GM15510 (cell line): Measurements from ENCODE around the gene CA10.

Experiments used
- POLR2A ChIP-seq: IDR thresholded peaks from 3 replicates; pipeline ENCODE4 v1.6.1; 2011; ENCODE audit warnings: borderline replicate concordance; ENCODE audit not compliant: insufficient read length; ENCODE audit errors: extremely low read depth

CA10 gene

DNA sequence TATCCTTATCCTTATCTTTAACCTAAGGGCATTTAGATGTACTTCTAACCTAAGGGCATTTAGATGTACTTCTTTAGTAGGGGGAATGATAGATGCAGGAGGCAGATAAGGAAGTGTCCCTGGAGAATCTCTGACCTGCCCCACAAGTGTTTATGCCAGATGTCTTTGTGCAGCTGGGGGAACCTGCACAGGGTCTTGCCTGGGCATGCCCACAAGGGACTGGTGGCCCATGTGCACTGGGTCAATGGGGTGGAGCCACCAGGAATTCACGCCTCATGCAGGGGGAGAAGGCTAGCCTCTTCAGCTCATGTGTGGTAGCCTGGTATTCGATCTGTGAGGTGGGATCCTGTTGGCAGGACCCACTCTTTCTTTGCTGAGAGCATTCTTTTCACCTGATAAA lies 38.0 kb downstream of the CA10 start:
- no peak for TF ChIP-seq POLR2A

GRCh38 chr17:52110923-52111581 lies 47.5 kb downstream of the CA10 start:
- no peak for TF ChIP-seq POLR2A

GRCh38 chr17:52106638-52107261 lies 51.8 kb downstream of the CA10 start:
- TF ChIP-seq POLR2A: no peak

DNA sequence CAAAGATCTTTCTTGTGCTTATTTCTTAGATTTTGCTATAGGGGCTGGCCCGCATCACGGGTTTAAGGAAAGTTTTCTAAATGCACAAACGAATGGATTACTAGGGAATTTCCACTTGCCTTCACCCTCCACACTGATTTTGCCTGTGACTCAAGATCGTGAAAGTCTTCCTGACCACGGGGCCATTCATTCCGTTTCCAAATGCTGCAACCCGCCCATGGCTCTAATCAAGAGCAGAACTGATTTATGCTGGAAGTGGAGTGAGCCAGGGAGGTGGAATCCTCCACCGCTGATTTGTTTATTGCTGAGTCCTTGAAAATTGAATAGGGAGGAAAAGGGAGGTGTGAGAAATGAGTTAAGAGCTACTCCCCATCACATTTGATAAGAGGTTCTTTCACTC lies 52.4 kb downstream of the CA10 start:
- no peak for TF ChIP-seq POLR2A

GRCh38 chr17:52105591-52105990 lies 52.9 kb downstream of the CA10 start:
- TF ChIP-seq POLR2A: no peak

DNA sequence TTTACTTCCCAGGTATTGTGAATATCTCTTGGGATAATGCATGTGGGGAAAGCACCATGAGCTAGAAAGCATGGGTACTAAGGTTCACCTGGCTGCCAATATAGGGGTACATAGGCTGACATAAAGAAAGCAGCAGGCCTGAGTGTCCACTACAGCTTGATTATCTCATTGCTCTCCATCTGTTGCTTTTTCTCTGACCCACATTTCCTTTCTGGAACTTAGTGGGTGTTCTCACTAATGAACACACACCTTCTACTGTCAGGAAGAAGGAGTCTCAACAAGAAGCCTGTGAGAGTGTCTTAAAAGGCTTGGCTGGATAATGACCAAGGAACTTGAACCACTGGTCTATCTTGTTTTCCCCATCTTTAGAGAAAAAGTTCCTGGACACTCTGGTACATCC lies 62.5 kb downstream of the CA10 start:
- no peak for TF ChIP-seq POLR2A

DNA sequence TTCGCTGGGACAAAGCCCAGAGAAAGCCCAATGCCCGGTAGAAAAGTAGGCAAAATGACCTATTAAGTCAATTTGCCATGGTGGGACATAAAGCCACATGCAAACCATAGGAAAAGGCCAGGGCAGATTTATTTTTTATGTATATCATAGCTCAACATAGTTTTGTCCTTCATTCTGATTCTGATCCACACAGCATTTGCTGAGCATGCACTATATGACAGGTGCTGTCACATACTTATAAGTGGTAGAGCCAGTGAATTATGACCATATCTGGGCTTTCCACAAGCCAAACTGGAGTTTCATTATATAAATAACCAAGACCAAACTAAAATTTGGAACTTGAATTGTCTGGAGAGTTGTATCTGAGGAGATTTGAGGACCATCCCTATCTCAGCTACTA lies 74.3 kb downstream of the CA10 start:
- no peak for TF ChIP-seq POLR2A

DNA sequence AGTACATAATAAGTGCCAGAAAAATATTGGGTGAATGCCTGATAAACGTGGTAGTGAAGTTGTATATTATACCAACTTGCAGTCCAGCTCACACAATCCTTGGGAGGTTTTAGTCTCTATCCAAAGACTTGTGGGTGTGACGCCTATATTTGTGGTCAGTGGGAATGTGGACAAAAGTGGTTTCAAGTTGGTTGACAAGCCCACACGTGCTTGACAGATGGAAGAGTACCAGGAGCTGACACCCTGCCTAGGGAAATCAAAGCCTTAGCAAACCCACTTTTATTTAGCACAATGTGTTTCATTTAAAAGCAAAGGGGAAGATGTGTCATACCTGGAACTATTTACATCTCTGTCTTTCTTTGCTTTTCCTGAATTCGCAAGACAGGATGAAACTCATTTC lies 79.0 kb downstream of the CA10 start:
- no peak for TF ChIP-seq POLR2A

DNA sequence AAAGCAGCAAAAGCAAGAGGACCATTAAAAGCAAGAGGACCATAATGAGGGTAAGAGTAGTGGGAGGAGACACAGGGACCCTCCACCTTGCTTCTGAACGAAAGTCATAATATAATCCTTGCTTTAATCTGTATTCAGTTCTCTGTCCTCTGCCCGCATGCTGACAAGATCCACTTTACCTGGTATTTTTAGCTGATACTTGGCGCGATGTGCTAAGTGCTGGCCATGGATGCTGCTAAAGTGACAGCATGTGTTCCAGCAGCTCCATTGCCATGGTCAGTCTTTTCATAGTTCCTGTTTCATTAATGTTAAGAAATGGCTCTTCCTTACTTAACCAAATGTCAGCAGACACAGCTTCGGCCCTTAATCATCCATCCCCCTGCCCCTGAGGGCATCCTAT lies 86.8 kb downstream of the CA10 start:
- TF ChIP-seq POLR2A: no peak

GRCh38 chr17:52064791-52065211 lies 93.7 kb downstream of the CA10 start:
- TF ChIP-seq POLR2A: no peak

DNA sequence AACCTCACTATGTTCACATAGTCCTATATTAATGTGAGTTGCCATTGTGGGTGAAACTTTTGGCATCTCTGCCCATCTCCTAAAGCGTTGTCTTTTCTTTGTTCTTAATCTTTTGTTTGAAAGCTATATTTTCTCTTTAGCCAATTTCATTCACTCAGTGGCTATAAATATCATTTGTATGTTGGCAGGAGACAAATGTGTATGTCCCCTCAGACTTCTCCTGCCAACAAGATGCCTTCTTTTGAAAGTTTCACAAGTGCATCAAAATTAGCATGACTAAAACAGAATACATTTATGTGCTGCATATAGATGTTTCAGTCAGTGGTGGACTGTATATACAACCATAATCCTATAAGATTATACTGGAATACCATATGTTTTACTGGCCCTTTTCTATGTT lies 109.0 kb downstream of the CA10 start:
- no peak for TF ChIP-seq POLR2A

- no peak for TF ChIP-seq POLR2A
Measured at GRCh38 chr17:52049051-52049450, 109.5 kb downstream of the CA10 start.

DNA sequence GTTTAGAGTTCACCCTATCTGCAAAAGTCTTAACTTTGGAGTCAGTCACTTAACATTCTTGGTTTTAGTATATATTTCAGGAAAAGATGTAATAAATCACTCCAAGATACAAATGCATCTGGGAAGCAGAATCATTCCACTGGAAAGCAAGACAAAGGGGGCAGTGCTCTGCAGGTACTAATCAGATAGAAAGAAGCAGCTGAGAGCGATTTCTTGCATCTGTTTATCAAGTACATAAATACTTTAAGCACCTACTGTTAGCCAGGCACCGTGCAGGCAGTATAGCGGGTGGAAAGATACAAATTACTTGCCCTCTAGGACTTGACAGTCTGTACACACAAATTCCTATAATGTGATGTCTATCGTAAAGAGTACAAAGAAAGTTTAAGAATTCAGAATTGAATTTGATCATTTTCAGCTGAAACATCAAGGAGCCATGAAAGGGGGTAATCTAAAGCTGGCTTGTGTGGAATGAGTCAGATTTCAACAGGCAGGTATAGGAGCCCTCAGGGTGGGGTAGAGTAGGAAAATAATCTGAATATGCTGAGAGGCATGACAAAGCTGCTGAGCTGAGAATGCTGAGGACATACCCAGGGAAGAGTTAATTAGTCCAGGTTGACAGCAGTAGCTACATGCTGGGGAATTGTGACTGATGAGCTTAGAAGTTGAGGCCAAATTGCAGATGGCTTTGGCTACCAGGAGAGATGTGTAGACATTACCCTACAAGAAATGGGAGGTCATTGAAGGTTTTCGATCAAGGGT lies 110.2 kb downstream of the CA10 start:
- no peak for TF ChIP-seq POLR2A

GRCh38 chr17:52047086-52047485 lies 111.4 kb downstream of the CA10 start:
- no peak for TF ChIP-seq POLR2A

GRCh38 chr17:52041123-52041617 lies 117.3 kb downstream of the CA10 start:
- TF ChIP-seq POLR2A: no peak
